ENCODE results near the gene PCSK7.
"Not testable (repeated sequence)": the region's sequence is repeated elsewhere in the genome, so short reads cannot be mapped to it uniquely, and the experiment has no call there.

Gene PCSK7

GRCh38 chr11:117217141-117218084 is 14.5 kb downstream of the PCSK7 start:
- DNase-seq, result no peak

GRCh38 chr11:117214404-117215110 is 17.3 kb downstream of the PCSK7 start:
- no peak for DNase-seq

GRCh38 chr11:117212697-117213355 is 19.0 kb downstream of the PCSK7 start:
- DNase-seq, result no peak

- DNase-seq, result no peak
Measured at GRCh38 chr11:117210620-117211019, 21.3 kb downstream of the PCSK7 start.

- DNase-seq, result not testable (repeated sequence)
Measured at GRCh38 chr11:117209351-117210125, 22.3 kb downstream of the PCSK7 start.

GRCh38 chr11:117208710-117209109 is 23.2 kb downstream of the PCSK7 start:
- not testable (repeated sequence) for DNase-seq

GRCh38 chr11:117207481-117207880 is 24.4 kb downstream of the PCSK7 start:
- DNase-seq, result not testable (repeated sequence)

GRCh38 chr11:117206859-117207258 is 25.0 kb downstream of the PCSK7 start:
- DNase-seq, result not testable (repeated sequence)

GRCh38 chr11:117206111-117206510 is 25.8 kb downstream of the PCSK7 start:
- not testable (repeated sequence) for DNase-seq

- DNase-seq, result no peak
Measured at GRCh38 chr11:117205211-117205818, 26.6 kb downstream of the PCSK7 start.

- DNase-seq, result no peak
Measured at GRCh38 chr11:117204283-117205080, 27.4 kb downstream of the PCSK7 start.

- DNase-seq, result no peak
Measured at GRCh38 chr11:117203069-117203407, 28.8 kb downstream of the PCSK7 start.

GRCh38 chr11:117202386-117203068 is 29.3 kb downstream of the PCSK7 start:
- no peak for DNase-seq

- DNase-seq, result no peak
Measured at GRCh38 chr11:117201658-117202305, 30.1 kb downstream of the PCSK7 start.

GRCh38 chr11:117200813-117201657 is 30.8 kb downstream of the PCSK7 start:
- DNase-seq, result no peak

GRCh38 chr11:117199916-117200812 is 31.7 kb downstream of the PCSK7 start:
- DNase-seq, result no peak

Data from hypothalamus (tissue), 51 donors.